ENCODE results near the gene PRPH2.
"Not testable (repeated sequence)": the region's sequence is repeated elsewhere in the genome, so short reads cannot be mapped to it uniquely, and the experiment has no call there.

The PRPH2 gene

GRCh38 chr6:42742116-42742894 lies 19.9 kb upstream of the PRPH2 start:
- DNase-seq: no peak

- DNase-seq: no peak
Measured at GRCh38 chr6:42740725-42741124, 18.3 kb upstream of the PRPH2 start.

GRCh38 chr6:42735976-42736375 lies 13.6 kb upstream of the PRPH2 start:
- no peak for DNase-seq

GRCh38 chr6:42733867-42734481 lies 11.6 kb upstream of the PRPH2 start:
- peak; percentile 48 for DNase-seq

GRCh38 chr6:42729731-42730130 lies 7.3 kb upstream of the PRPH2 start:
- DNase-seq: no peak

GRCh38 chr6:42727627-42728026 lies 5.2 kb upstream of the PRPH2 start:
- DNase-seq: no peak

GRCh38 chr6:42727087-42727611 lies 4.8 kb upstream of the PRPH2 start:
- no peak for DNase-seq

- DNase-seq: peak; percentile 67
Measured at GRCh38 chr6:42726485-42727086, 4.2 kb upstream of the PRPH2 start.

GRCh38 chr6:42726026-42726425 lies 3.6 kb upstream of the PRPH2 start:
- DNase-seq: no peak

GRCh38 chr6:42724825-42725224 lies 2.4 kb upstream of the PRPH2 start:
- DNase-seq: no peak

- DNase-seq: no peak
Measured at GRCh38 chr6:42720739-42721138, 1.7 kb downstream of the PRPH2 start.

GRCh38 chr6:42715871-42716270 lies 6.5 kb downstream of the PRPH2 start:
- DNase-seq: no peak

GRCh38 chr6:42714098-42714761 lies 8.2 kb downstream of the PRPH2 start:
- DNase-seq: no peak

- no peak for DNase-seq
Measured at GRCh38 chr6:42711930-42712329, 10.5 kb downstream of the PRPH2 start.

GRCh38 chr6:42710316-42710715 lies 12.1 kb downstream of the PRPH2 start:
- peak; percentile 85 for DNase-seq

- DNase-seq: no peak
Measured at GRCh38 chr6:42709871-42710270, 12.5 kb downstream of the PRPH2 start.

GRCh38 chr6:42708096-42708495 lies 14.3 kb downstream of the PRPH2 start:
- DNase-seq: no peak

- no peak for DNase-seq
Measured at GRCh38 chr6:42707595-42707994, 14.8 kb downstream of the PRPH2 start.

- DNase-seq: no peak
Measured at GRCh38 chr6:42704937-42705374, 17.4 kb downstream of the PRPH2 start.

GRCh38 chr6:42704251-42704936 lies 18.0 kb downstream of the PRPH2 start:
- no peak for DNase-seq

GRCh38 chr6:42702786-42703185 lies 19.6 kb downstream of the PRPH2 start:
- not testable (repeated sequence) for DNase-seq

GRCh38 chr6:42702200-42702599 lies 20.2 kb downstream of the PRPH2 start:
- DNase-seq: no peak

- DNase-seq: no peak
Measured at GRCh38 chr6:42698217-42698616, 24.2 kb downstream of the PRPH2 start.

All from DMS79 (cell line).